ENCODE measurements around the gene P2RX2. TPM values are rescaled to one million over a fixed set of nuclear protein-coding genes. Genes with fewer than 3 reads are reported as not detected.

P2RX2 gene
- total RNA-seq, 1 experiment from 2014 or later: not detected

DNA sequence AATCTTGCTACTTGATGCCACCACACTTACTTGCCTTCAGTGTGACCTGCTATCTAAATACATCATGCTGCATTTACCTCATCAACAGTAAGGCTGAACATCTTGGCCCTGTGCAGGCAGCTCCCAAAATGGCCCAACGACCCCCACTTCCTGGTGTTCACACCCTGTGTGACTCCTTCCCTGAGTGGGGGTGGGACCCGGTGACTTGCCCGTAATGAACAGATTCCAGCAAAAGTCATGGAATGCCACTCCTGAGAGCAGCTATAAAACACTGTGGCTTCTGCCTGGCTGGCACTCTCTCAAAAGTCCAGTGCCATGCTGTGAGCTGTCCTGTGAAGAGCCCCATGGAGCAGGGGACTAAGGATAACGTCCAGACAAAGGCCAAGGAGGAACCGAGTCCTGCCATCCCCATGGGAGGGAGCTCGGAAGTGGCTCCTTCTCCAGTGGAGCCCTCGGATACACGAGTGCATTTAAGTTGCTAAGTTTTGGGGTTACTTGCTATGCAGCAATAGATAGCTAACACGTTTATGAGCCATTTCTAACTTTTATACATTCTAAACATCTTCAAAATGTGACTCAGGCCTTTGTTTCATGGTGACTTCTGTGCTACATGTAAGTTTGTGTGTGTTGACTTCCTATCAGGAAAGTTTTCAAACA lies 33.0 kb downstream of the P2RX2 start:
- peaks cover 77% of the 10 kb centered on the region for H3K36me3 ChIP-seq
- H3K27me3 ChIP-seq (replicated peaks): no peaks in the 10 kb centered on the region
- no peaks in the 10 kb centered on the region for H3K4me1 ChIP-seq (replicated peaks)
- H3K27ac ChIP-seq: no peak overlapping the region
- DNase-seq (ENCODE audit: low read depth in 1 of 2, low spot score in 2 of 2): no peak
- H3K4me3 ChIP-seq: no peak overlapping the region
- H3K9me3 ChIP-seq (replicated peaks): no peaks in the 10 kb centered on the region

GRCh38 chr12:132653567-132654290 lies 35.2 kb downstream of the P2RX2 start:
- no peak overlapping the region for H3K27ac ChIP-seq
- peaks cover 82% of the 10 kb centered on the region for H3K36me3 ChIP-seq
- no peaks in the 10 kb centered on the region for H3K4me1 ChIP-seq (replicated peaks)
- H3K9me3 ChIP-seq (replicated peaks): no peaks in the 10 kb centered on the region
- no peak for DNase-seq (ENCODE audit: low read depth in 1 of 2, low spot score in 2 of 2)
- no peaks in the 10 kb centered on the region for H3K27me3 ChIP-seq (replicated peaks)
- H3K4me3 ChIP-seq: no peak overlapping the region

GRCh38 chr12:132657004-132657727 lies 38.6 kb downstream of the P2RX2 start:
- peaks cover 85% of the 10 kb centered on the region for H3K36me3 ChIP-seq
- no peak overlapping the region for H3K27ac ChIP-seq
- no peaks in the 10 kb centered on the region for H3K4me1 ChIP-seq (replicated peaks)
- no peaks in the 10 kb centered on the region for H3K27me3 ChIP-seq (replicated peaks)
- no peak for DNase-seq (ENCODE audit: low read depth in 1 of 2, low spot score in 2 of 2)
- no peak overlapping the region for H3K4me3 ChIP-seq
- H3K9me3 ChIP-seq (replicated peaks): no peaks in the 10 kb centered on the region

DNA sequence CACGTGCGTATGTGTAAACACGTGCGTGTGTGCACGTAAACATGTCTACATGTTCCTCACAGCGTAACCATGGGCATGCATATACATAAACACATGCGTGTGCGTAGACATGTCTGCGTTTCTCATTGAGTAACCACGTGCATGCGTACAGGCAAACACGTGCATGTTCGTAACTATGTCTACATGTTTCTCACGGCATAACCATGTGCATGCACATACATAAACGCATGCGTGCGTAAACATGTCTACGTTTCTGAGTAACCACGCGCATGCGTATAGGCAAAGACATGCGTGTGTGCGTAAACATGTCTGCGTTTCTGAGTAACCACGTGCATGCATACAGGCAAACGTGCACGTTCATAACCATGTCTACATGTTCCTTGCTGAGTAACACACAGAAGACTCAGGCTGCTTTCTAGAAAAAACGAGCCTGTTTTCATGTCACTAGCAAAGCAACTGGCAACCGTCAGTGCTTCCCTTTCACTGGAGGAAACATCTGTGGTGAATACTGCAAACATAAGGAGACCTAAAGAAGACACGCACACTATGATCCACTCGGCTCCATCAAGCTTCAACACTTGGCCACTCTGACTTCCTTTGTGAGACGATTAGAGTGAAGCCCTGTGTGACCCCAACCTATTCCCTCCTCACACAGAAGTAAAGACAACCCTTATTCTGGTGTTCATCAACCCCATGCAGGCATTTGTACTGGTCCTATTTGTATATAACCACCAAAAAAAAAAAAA lies 39.7 kb downstream of the P2RX2 start:
- no peaks in the 10 kb centered on the region for H3K4me1 ChIP-seq (replicated peaks)
- no peak for DNase-seq (ENCODE audit: low read depth in 1 of 2, low spot score in 2 of 2)
- H3K27me3 ChIP-seq (replicated peaks): no peaks in the 10 kb centered on the region
- no peaks in the 10 kb centered on the region for H3K9me3 ChIP-seq (replicated peaks)
- H3K4me3 ChIP-seq: no peak overlapping the region
- H3K36me3 ChIP-seq: peaks cover 87% of the 10 kb centered on the region
- no peak overlapping the region for H3K27ac ChIP-seq

- Histone ChIP-seq H3K4me3 (no peak overlapping the region), H3K9me3 (replicated peaks) (no peaks in the 10 kb centered on the region), H3K36me3 (peaks cover 96% of the 10 kb centered on the region), H3K4me1 (replicated peaks) (no peaks in the 10 kb centered on the region), H3K27ac (no peak overlapping the region), H3K27me3 (replicated peaks) (no peaks in the 10 kb centered on the region)
- no peak for DNase-seq (ENCODE audit: low read depth in 1 of 2, low spot score in 2 of 2)
These were observed 40.6 kb downstream of the P2RX2 start for GRCh38 chr12:132659146-132659545.

GRCh38 chr12:132660052-132660451 lies 41.5 kb downstream of the P2RX2 start:
- H3K27me3 ChIP-seq (replicated peaks): no peaks in the 10 kb centered on the region
- H3K36me3 ChIP-seq: peaks cover 94% of the 10 kb centered on the region
- H3K4me3 ChIP-seq: no peak overlapping the region
- no peaks in the 10 kb centered on the region for H3K4me1 ChIP-seq (replicated peaks)
- no peak overlapping the region for H3K27ac ChIP-seq
- DNase-seq (ENCODE audit: low read depth in 1 of 2, low spot score in 2 of 2): no peak
- no peaks in the 10 kb centered on the region for H3K9me3 ChIP-seq (replicated peaks)

DNA sequence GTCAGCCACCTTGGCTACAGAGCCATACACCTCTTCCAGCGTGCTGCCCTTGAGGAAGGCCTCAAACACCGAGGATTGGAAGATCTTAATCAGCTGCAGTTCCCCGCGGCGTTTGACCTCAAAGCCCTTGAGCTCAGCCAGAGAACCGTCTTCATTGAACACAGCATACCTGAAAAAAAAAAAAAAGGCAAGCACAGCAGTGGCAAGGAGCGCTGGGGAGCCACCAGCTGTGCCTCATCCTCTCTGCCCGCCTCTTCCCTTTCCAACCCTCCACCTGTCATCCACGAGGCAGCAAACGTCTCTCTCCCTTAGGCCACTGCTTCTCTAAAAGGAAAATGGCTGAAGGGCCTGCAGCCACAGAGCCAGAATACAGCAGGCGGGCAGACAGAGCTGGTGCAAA lies 42.4 kb downstream of the P2RX2 start:
- Histone ChIP-seq H3K36me3 (peaks cover 95% of the 10 kb centered on the region), H3K27ac (no peak overlapping the region), H3K4me3 (no peak overlapping the region), H3K4me1 (replicated peaks) (no peaks in the 10 kb centered on the region), H3K27me3 (replicated peaks) (no peaks in the 10 kb centered on the region), H3K9me3 (replicated peaks) (no peaks in the 10 kb centered on the region)
- DNase-seq (ENCODE audit: low read depth in 1 of 2, low spot score in 2 of 2): no peak

DNA sequence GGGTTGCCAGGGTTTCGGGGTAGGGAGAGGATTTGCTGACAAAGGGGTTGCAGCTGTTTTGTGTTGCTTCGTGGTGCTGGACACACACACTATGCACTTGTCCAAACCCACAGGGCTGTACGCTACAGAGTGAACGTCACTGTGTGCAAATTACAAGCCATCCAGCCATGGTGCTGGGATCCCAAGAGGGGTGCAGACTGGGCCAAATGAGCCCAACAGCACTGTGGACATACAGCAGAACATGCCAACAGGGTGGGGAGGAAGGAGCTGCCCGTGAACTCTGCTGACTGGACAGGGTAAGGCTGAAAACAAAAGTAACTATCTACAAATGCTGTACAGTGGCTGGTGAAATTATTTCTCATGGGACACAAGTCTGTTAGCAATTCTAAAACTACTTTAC lies 43.4 kb downstream of the P2RX2 start:
- Histone ChIP-seq H3K9me3 (replicated peaks) (no peaks in the 10 kb centered on the region), H3K27ac (no peak overlapping the region), H3K4me1 (replicated peaks) (no peaks in the 10 kb centered on the region), H3K27me3 (replicated peaks) (no peaks in the 10 kb centered on the region), H3K36me3 (peaks cover 97% of the 10 kb centered on the region), H3K4me3 (no peak overlapping the region)
- no peak for DNase-seq (ENCODE audit: low read depth in 1 of 2, low spot score in 2 of 2)

- Histone ChIP-seq H3K4me3 (no peak overlapping the region), H3K27ac (no peak overlapping the region), H3K36me3 (peaks cover 97% of the 10 kb centered on the region), H3K27me3 (replicated peaks) (no peaks in the 10 kb centered on the region), H3K9me3 (replicated peaks) (no peaks in the 10 kb centered on the region), H3K4me1 (replicated peaks) (no peaks in the 10 kb centered on the region)
- no peak for DNase-seq (ENCODE audit: low read depth in 1 of 2, low spot score in 2 of 2)
These were observed 44.6 kb downstream of the P2RX2 start for GRCh38 chr12:132662901-132663755.

DNA sequence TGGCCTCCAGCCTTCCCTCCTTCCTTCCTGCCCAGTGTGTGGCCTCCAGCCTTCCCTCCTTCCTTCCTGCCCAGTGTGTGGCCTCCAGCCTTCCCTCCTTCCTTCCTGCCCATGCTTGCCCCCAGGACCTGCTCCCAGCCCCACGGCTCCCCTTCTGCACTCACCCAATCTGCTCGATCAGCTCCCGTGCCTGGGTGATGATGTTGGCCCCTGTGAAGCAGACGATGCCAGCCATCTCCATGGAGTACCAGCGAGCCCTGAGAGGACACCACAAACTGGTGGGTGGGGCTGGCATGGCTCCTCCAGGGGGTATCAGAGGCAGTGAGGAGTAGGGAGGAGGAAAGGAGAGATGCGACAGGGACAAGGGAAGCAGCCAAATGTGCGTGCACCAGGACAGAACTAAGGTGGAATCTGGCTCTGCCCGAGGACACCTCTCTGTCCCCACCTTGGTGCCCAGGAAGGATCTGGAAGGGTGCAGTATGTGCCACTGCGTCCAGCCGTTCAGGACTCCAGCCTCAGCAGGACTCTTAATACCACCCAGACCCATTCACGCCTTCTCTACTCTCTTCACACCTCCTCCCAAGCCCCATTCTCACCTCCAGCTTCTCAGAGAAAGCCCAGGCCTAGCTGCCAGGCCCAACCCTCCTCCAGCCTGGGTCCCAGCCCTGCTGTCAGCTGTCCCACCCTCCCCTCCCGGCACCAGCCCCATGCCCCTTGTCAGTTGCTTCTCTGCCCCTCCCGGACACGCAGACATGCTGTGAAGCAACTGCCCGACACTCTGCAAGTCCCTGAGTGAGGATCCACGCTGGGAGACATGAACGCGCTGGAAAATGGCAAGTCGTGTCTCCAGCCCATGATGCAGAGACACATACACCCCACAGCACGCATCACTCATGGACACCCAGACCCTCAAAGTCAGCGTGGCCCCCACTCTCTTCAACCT lies 45.9 kb downstream of the P2RX2 start:
- Histone ChIP-seq H3K36me3 (peaks cover 97% of the 10 kb centered on the region), H3K9me3 (replicated peaks) (no peaks in the 10 kb centered on the region), H3K4me3 (no peak overlapping the region), H3K4me1 (replicated peaks) (no peaks in the 10 kb centered on the region), H3K27ac (no peak overlapping the region), H3K27me3 (replicated peaks) (no peaks in the 10 kb centered on the region)
- no peak for DNase-seq (ENCODE audit: low read depth in 1 of 2, low spot score in 2 of 2)

GRCh38 chr12:132665149-132665491 lies 46.5 kb downstream of the P2RX2 start:
- peaks cover 98% of the 10 kb centered on the region for H3K36me3 ChIP-seq
- no peaks in the 10 kb centered on the region for H3K9me3 ChIP-seq (replicated peaks)
- no peak overlapping the region for H3K4me3 ChIP-seq
- no peak overlapping the region for H3K27ac ChIP-seq
- H3K4me1 ChIP-seq (replicated peaks): no peaks in the 10 kb centered on the region
- no peaks in the 10 kb centered on the region for H3K27me3 ChIP-seq (replicated peaks)
- no peak for DNase-seq (ENCODE audit: low read depth in 1 of 2, low spot score in 2 of 2)

GRCh38 chr12:132665794-132666193 lies 47.2 kb downstream of the P2RX2 start:
- Histone ChIP-seq H3K9me3 (replicated peaks) (no peaks in the 10 kb centered on the region), H3K4me3 (no peak overlapping the region), H3K4me1 (replicated peaks) (no peaks in the 10 kb centered on the region), H3K27me3 (replicated peaks) (no peaks in the 10 kb centered on the region), H3K27ac (no peak overlapping the region), H3K36me3 (peaks cover 98% of the 10 kb centered on the region)
- no peak for DNase-seq (ENCODE audit: low read depth in 1 of 2, low spot score in 2 of 2)

All from SJSA1 (cell line).